ENCODE data around the gene THSD4. TPM values are rescaled to one million over a fixed set of nuclear protein-coding genes. Genes with fewer than 3 reads are reported as not detected.

Gene THSD4
- total RNA-seq, 3 donors from 2014 or later = 18.3 to 46.2 (median 27.1) TPM

DNA sequence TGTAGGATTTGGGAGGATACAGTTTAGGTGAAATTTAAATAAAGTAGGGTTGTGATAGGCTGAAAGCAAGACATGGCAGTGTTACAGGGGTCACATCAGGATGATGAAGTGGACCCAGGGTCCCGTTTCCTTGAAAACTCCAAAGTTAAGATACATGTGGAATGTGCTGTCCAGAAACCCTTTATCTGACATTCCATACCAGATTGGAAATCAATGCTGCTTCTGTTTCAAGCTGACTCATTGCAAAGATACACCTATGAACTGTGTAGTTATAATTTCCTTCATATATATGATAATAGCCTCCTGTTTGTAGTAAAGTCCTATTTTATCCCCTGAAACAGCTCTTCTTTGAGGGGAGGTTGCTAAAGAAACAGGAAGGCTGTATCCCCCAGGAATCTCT lies 624.1 kb downstream of the THSD4 start:
- TF ChIP-seq, protein P1, sequence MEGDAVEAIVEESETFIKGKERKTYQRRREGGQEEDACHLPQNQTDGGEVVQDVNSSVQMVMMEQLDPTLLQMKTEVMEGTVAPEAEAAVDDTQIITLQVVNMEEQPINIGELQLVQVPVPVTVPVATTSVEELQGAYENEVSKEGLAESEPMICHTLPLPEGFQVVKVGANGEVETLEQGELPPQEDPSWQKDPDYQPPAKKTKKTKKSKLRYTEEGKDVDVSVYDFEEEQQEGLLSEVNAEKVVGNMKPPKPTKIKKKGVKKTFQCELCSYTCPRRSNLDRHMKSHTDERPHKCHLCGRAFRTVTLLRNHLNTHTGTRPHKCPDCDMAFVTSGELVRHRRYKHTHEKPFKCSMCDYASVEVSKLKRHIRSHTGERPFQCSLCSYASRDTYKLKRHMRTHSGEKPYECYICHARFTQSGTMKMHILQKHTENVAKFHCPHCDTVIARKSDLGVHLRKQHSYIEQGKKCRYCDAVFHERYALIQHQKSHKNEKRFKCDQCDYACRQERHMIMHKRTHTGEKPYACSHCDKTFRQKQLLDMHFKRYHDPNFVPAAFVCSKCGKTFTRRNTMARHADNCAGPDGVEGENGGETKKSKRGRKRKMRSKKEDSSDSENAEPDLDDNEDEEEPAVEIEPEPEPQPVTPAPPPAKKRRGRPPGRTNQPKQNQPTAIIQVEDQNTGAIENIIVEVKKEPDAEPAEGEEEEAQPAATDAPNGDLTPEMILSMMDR (IDR thresholded peaks at IDR 0.05) = no peak

DNA sequence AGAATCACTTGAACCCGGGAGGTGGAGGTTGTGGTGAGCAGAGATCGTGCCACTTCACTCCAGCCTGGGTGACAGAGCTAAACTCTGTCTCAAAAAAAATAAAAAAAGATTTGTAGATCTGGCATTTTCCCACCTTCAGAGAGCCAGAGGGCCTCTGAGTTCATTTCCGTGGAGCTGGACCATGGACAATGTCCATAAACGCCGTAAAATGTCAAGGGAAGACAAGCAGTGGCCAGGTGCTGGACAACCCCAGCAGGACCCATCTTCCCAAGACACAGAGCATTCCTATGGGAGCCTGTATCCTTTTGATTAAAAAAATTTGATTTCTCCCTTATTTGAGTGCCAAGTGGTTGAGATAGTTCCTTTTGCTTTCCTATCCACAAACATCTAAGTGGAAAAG lies 627.7 kb downstream of the THSD4 start:
- TF ChIP-seq, protein P1 (IDR thresholded peaks at IDR 0.05) = no peak
- intact Hi-C loops (cut with DNase I, micrococcal nuclease) = loop anchor here in 1 of 2 donors (5.0 kb wide), 1 partner anchor 291 kb away; no protein-coding TSS in a partner anchor
- DNase-seq = no peak

More for the DNA sequence above, 624.1 kb downstream of the THSD4 start:
- ATAC-seq (no peak), DNase-seq (no peak)
- intact Hi-C loops (cut with DNase I, micrococcal nuclease) = no loop called here
- H3K4me1 ChIP-seq (ENCODE audit: low read depth) = peaks cover 10% of the 10 kb centered on the region
- H3K36me3 ChIP-seq (ENCODE audit: low read depth) = no peaks in the 10 kb centered on the region
- no peaks in the 10 kb centered on the region for H3K9me3 ChIP-seq
- H3K4me3 ChIP-seq = no peak overlapping the region

DNA sequence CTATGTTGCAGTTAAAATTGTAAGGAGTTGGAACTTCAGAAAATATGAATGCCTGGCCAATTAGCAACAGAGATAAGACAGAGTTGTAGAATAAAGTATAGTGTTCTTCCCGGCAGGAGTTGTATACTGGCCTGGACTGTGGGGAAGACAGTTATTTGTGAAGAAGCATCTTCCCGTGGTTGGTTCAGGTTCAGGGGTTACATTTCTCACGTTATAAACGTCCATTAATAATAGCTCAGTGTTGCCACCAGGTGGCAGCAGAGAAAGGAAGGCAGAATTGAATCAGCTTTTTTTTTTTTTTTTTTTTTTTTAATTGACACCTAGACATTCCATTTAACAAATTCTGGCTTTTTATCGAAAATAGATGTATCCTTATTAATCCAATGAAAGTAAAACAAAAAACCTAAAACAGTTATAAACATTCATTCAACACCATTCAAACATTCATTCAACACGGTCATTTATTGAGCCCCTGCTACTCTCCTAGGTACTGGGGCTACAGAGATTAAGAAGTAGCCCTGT lies 628.7 kb downstream of the THSD4 start:
- intact Hi-C loops (cut with DNase I, micrococcal nuclease) = loop anchor here in 1 of 2 donors (5.0 kb wide), 1 partner anchor 292 kb away; no protein-coding TSS in a partner anchor
- H3K4me3 ChIP-seq = no peak overlapping the region
- peaks cover 23% of the 10 kb centered on the region for H3K4me1 ChIP-seq (ENCODE audit: low read depth)
- TF ChIP-seq, protein P1 (IDR thresholded peaks at IDR 0.05) = peak; percentile 47
- H3K9me3 ChIP-seq = no peaks in the 10 kb centered on the region
- no peaks in the 10 kb centered on the region for H3K36me3 ChIP-seq (ENCODE audit: low read depth)
- DNase-seq (peak in 1 of 3 donors; percentile 76), ATAC-seq (no peak)

More for the DNA sequence above, 627.7 kb downstream of the THSD4 start:
- Histone ChIP-seq H3K9me3 (no peaks in the 10 kb centered on the region), H3K36me3 (ENCODE audit: low read depth) (no peaks in the 10 kb centered on the region), H3K4me1 (ENCODE audit: low read depth) (peaks cover 19% of the 10 kb centered on the region), H3K4me3 (no peak overlapping the region)
- ATAC-seq = no peak

DNA sequence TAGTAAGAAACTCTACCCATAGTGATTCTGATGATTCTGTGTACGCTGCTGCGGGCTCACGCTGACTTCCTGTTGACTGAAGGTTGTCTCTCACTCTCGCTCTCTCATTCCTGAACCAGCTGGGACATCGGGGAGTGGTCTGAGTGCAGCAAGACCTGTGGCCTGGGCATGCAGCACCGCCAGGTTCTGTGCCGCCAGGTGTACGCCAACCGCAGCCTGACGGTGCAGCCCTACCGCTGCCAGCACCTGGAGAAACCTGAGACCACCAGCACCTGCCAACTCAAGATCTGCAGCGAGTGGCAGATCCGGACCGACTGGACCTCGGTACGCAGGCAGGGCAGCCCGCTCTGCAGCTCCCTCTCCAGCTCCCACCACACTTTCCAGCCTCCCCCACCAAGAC lies 631.4 kb downstream of the THSD4 start:
- Histone ChIP-seq H3K4me1 (ENCODE audit: low read depth) (peaks cover 26% of the 10 kb centered on the region), H3K9me3 (no peaks in the 10 kb centered on the region), H3K4me3 (no peak overlapping the region), H3K36me3 (ENCODE audit: low read depth) (no peaks in the 10 kb centered on the region)
- ATAC-seq (peak; percentile 38), DNase-seq (peak in 2 of 3 donors; percentile 32 to 57)
- TF ChIP-seq, protein P1 (IDR thresholded peaks at IDR 0.05) = no peak
- intact Hi-C loops (cut with DNase I, micrococcal nuclease) = no loop called here

DNA sequence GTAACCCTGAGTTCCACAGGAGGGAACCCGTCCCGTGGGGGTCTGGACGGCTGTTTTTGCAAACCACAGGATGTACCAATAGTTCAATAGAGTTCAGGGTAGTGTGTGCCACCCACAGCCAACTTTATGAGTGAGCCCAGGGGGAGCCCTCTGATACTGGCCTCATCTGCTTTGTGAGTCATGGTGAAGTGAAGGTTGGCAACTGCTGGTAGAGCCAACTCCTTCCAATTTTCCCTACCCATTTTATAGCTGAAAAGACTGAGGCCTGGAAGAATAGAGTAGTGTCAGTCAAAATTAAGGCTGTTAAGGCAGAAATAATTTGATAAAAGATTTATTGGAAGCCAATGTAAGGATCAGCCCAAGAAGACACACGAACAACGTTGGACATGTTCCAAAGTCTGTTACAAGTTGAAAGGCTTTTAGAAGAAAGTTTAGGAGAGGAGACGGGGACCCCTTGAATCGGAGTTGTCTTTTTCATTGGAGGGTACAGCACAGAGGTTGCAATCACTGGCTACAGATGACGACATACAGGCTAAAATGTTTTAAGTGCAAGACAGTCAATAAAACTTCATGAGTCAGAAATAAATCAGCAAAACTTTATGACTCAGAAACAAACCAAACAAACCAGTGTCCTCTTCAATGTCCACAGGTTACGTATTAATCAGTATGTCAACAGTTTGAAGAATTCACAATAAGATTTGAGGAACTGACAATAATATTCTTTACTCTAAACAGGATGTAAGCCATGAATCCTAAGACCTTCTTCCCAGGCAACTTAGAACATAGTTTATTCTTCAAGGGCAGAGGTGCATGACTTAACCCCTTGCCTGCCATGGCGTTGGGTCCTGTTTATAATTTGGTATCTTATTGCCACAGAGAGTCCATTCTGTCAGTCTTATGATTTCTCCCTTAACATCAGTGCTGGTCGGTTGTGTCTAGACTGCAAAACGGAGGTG lies 632.1 kb downstream of the THSD4 start:
- no peaks in the 10 kb centered on the region for H3K36me3 ChIP-seq (ENCODE audit: low read depth)
- TF ChIP-seq, protein P1 (IDR thresholded peaks at IDR 0.05) = no peak
- DNase-seq (peak in 1 of 3 donors; percentile 41), ATAC-seq (peak; percentile 86)
- H3K9me3 ChIP-seq = no peaks in the 10 kb centered on the region
- intact Hi-C loops (cut with DNase I, micrococcal nuclease) = no loop called here
- peaks cover 32% of the 10 kb centered on the region for H3K4me1 ChIP-seq (ENCODE audit: low read depth)
- no peak overlapping the region for H3K4me3 ChIP-seq

Measured in mucosa of descending colon (tissue), 3 donors.